RWPE2 (cell line): ENCODE measurements around the gene IFNL2.
"Not testable (repeated sequence)": the region's sequence is repeated elsewhere in the genome, so short reads cannot be mapped to it uniquely, and the experiment has no call there.

ENCODE experiments used
- ATAC-seq: fragments of 200-7000 bp; cut with Tn5 transposase; 3 replicates; pipeline ENCODE4 v1.9.1; 2021; ENCODE audit warnings: low read depth
- DNase-seq: peaks from one replicate; pipeline ENCODE4 v3.0.0-alpha.2; 2020; ENCODE audit warnings: low spot score
- H3K27ac ChIP-seq: fragments of 450-650 bp; 2 replicates; pipeline ENCODE4 v1.5.1; 2017; ENCODE audit warnings: mild to moderate bottlenecking; ENCODE audit not compliant: poor library complexity, severe bottlenecking
- H3K27me3 ChIP-seq: fragments of 250-450 bp; sonication (Bioruptor Pico); 2 replicates; pipeline ENCODE4 v1.5.1; 2021; ENCODE audit warnings: mild to moderate bottlenecking, moderate library complexity; ENCODE audit not compliant: insufficient read depth, poor library complexity, severe bottlenecking
- H3K36me3 ChIP-seq: fragments of 250-450 bp; sonication (Bioruptor Pico); 2 replicates; pipeline ENCODE4 v1.5.1; 2020; ENCODE audit warnings: low read depth, mild to moderate bottlenecking, moderate library complexity
- H3K4me1 ChIP-seq: fragments of 250-450 bp; sonication (Bioruptor Pico); 2 replicates; pipeline ENCODE4 v1.5.1; 2021; ENCODE audit warnings: mild to moderate bottlenecking, moderate library complexity; ENCODE audit not compliant: insufficient read depth, poor library complexity, severe bottlenecking
- H3K4me3 ChIP-seq: fragments of 250-450 bp; sonication (Bioruptor Pico); 2 replicates; pipeline ENCODE4 v1.5.1; 2021; ENCODE audit warnings: mild to moderate bottlenecking, moderate library complexity; ENCODE audit not compliant: severe bottlenecking
- H3K9me3 ChIP-seq: fragments of 250-450 bp; sonication (Bioruptor Pico); 2 replicates; pipeline ENCODE4 v1.5.1; 2021; ENCODE audit warnings: mild to moderate bottlenecking, moderate library complexity; ENCODE audit not compliant: severe bottlenecking
- CTCF ChIP-seq: fragments of 450-650 bp; IDR thresholded peaks from one replicate; pipeline ENCODE4 v1.5.1; 2017; ENCODE audit warnings: mild to moderate bottlenecking, moderate library complexity; ENCODE audit not compliant: poor library complexity, severe bottlenecking

The IFNL2 gene

GRCh38 chr19:39308531-39309304 lies 40.5 kb downstream of the IFNL2 start:
- Histone ChIP-seq H3K4me3 (no peak overlapping the region), H3K36me3 (no peaks in the 10 kb centered on the region; the same call in 1 of the 2 replicates), H3K9me3 (no peaks in the 10 kb centered on the region), H3K4me1 (no peaks in the 10 kb centered on the region), H3K27ac (no peak overlapping the region), H3K27me3 (peaks cover 19% of the 10 kb centered on the region)
- peak; percentile 44; the same call in 1 of the 3 replicates for ATAC-seq
- no peak for TF ChIP-seq CTCF
- no peak for DNase-seq

- H3K27ac ChIP-seq, ATAC-seq, DNase-seq, H3K36me3 ChIP-seq, H3K9me3 ChIP-seq, H3K4me1 ChIP-seq, H3K4me3 ChIP-seq: not testable (repeated sequence)
- peaks cover 19% of the 10 kb centered on the region for H3K27me3 ChIP-seq
Measured at GRCh38 chr19:39309305-39309670, 41.1 kb downstream of the IFNL2 start.

GRCh38 chr19:39310558-39311311 lies 42.5 kb downstream of the IFNL2 start:
- Histone ChIP-seq H3K4me1 (no peaks in the 10 kb centered on the region), H3K9me3 (no peaks in the 10 kb centered on the region), H3K27me3 (peaks cover 19% of the 10 kb centered on the region), H3K4me3 (no peak overlapping the region), H3K27ac (no peak overlapping the region), H3K36me3 (no peaks in the 10 kb centered on the region; the same call in 1 of the 2 replicates)
- TF ChIP-seq CTCF: no peak
- no peak for DNase-seq
- no peak for ATAC-seq

- Histone ChIP-seq H3K27ac (no peak overlapping the region), H3K4me1 (no peaks in the 10 kb centered on the region), H3K9me3 (no peaks in the 10 kb centered on the region), H3K4me3 (no peak overlapping the region), H3K36me3 (no peaks in the 10 kb centered on the region; the same call in 1 of the 2 replicates), H3K27me3 (no peaks in the 10 kb centered on the region)
- no peak for ATAC-seq
- no peak for DNase-seq
- no peak for TF ChIP-seq CTCF
Measured at GRCh38 chr19:39314016-39314728, 46.0 kb downstream of the IFNL2 start.

- DNase-seq: no peak
- no peaks in the 10 kb centered on the region; the same call in 1 of the 2 replicates for H3K36me3 ChIP-seq
- ATAC-seq: no peak
- H3K4me3 ChIP-seq: no peak overlapping the region
- no peaks in the 10 kb centered on the region for H3K27me3 ChIP-seq
- H3K9me3 ChIP-seq: no peaks in the 10 kb centered on the region
- H3K27ac ChIP-seq: no peak overlapping the region
- H3K4me1 ChIP-seq: no peaks in the 10 kb centered on the region
- no peak for TF ChIP-seq CTCF
Measured at GRCh38 chr19:39315933-39316332, 47.7 kb downstream of the IFNL2 start.
